ENCODE data around the gene NEK1. TPM values are rescaled to one million over a fixed set of nuclear protein-coding genes. Genes with fewer than 3 reads are reported as not detected.

Gene NEK1
- total RNA-seq, 1 experiment from 2014 or later = 10.3 TPM

DNA sequence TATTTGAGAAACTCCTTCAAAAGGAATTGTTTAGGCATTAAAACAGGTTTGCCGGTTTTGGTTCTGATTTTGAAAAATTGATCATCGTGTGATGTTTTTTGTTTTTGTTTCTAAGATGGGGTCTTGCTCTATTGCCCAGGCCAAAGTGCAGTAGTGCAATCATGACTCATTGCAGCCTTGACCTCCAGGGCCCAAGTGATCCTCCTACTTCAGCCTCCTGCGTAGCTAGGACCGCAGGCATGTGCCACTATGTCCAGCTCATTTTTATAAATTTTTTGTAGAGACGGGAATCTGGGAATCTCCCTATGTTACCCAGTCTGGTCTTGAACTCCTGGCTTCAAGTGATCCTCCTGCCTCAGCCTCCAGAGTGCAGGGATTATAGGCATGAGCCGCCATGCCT is 43.0 kb upstream of the NEK1 start:
- DNase-seq (ENCODE audit: low spot score) (no peak), ATAC-seq (no peak)
- Mint-ChIP-seq H3K36me3 (peaks cover 8% of the 10 kb centered on the region; the same call in 1 of the 2 replicates), H3K9me3 (peaks cover 5% of the 10 kb centered on the region), H3K27ac (no peak overlapping the region), H3K4me1 (peaks cover 19% of the 10 kb centered on the region), H3K4me3 (no peak overlapping the region), H3K27me3 (ENCODE audit: low read depth) (no peaks in the 10 kb centered on the region)
- ChIA-PET CTCF (no interaction called here), POLR2A (no interaction called here)
- peak; percentile 81 for TF ChIP-seq ZNF121 (CRISPR knock-in tag; IDR thresholded peaks at IDR 0.05)
- TF ChIP-seq FOXK1 (CRISPR knock-in tag; IDR thresholded peaks at IDR 0.05) = no peak

DNA sequence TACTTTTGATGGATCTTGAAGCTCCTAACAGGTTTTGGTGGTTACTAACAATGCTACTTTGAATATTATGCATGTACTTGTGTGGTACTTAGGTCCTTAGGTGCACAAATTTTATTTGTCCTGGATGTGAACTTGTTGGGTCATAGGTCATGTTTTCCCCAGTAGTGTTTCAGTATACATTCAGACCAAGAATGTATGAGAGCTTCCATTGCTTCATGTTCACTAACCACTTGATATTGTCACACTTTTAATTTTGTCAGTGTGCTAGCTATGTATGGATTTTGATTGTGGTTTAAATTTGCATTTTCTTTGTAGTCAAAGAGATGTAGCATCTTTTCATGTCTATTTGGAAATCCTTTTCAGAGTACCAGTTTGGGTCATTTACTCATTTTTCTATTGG is 40.2 kb upstream of the NEK1 start:
- peaks cover 8% of the 10 kb centered on the region; the same call in 1 of the 2 replicates for H3K36me3 Mint-ChIP-seq
- H3K27me3 Mint-ChIP-seq (ENCODE audit: low read depth) = no peaks in the 10 kb centered on the region
- DNase-seq (ENCODE audit: low spot score) = no peak
- no peak overlapping the region for H3K4me3 Mint-ChIP-seq
- TF ChIP-seq KAT7 (CRISPR knock-in tag; IDR thresholded peaks at IDR 0.05; ENCODE audit: borderline replicate concordance) (no peak), TEAD1 (CRISPR knock-in tag; IDR thresholded peaks at IDR 0.05) (no peak), FOXP1 (CRISPR knock-in tag; IDR thresholded peaks at IDR 0.05; ENCODE audit: borderline replicate concordance) (no peak), NFYB (CRISPR knock-in tag; conservative IDR thresholded peaks at IDR 0.05; ENCODE audit: low read depth) (no peak), MYBL2 (CRISPR knock-in tag; IDR thresholded peaks at IDR 0.05) (no peak), SMAD4 (CRISPR knock-in tag; IDR thresholded peaks at IDR 0.05) (no peak), RORB (CRISPR knock-in tag; IDR thresholded peaks at IDR 0.05) (no peak), JUN (CRISPR knock-in tag; IDR thresholded peaks at IDR 0.05) (no peak), ZNF317 (CRISPR knock-in tag; IDR thresholded peaks at IDR 0.05; ENCODE audit: borderline replicate concordance, low read depth) (no peak), ZNF263 (CRISPR knock-in tag; IDR thresholded peaks at IDR 0.05; ENCODE audit: low read depth) (no peak)
- TF ChIP-seq, protein P1, sequence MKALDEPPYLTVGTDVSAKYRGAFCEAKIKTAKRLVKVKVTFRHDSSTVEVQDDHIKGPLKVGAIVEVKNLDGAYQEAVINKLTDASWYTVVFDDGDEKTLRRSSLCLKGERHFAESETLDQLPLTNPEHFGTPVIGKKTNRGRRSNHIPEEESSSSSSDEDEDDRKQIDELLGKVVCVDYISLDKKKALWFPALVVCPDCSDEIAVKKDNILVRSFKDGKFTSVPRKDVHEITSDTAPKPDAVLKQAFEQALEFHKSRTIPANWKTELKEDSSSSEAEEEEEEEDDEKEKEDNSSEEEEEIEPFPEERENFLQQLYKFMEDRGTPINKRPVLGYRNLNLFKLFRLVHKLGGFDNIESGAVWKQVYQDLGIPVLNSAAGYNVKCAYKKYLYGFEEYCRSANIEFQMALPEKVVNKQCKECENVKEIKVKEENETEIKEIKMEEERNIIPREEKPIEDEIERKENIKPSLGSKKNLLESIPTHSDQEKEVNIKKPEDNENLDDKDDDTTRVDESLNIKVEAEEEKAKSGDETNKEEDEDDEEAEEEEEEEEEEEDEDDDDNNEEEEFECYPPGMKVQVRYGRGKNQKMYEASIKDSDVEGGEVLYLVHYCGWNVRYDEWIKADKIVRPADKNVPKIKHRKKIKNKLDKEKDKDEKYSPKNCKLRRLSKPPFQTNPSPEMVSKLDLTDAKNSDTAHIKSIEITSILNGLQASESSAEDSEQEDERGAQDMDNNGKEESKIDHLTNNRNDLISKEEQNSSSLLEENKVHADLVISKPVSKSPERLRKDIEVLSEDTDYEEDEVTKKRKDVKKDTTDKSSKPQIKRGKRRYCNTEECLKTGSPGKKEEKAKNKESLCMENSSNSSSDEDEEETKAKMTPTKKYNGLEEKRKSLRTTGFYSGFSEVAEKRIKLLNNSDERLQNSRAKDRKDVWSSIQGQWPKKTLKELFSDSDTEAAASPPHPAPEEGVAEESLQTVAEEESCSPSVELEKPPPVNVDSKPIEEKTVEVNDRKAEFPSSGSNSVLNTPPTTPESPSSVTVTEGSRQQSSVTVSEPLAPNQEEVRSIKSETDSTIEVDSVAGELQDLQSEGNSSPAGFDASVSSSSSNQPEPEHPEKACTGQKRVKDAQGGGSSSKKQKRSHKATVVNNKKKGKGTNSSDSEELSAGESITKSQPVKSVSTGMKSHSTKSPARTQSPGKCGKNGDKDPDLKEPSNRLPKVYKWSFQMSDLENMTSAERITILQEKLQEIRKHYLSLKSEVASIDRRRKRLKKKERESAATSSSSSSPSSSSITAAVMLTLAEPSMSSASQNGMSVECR (CRISPR knock-in tag; IDR thresholded peaks at IDR 0.05; ENCODE audit: borderline replicate concordance) = no peak
- TF ChIP-seq, protein P2, sequence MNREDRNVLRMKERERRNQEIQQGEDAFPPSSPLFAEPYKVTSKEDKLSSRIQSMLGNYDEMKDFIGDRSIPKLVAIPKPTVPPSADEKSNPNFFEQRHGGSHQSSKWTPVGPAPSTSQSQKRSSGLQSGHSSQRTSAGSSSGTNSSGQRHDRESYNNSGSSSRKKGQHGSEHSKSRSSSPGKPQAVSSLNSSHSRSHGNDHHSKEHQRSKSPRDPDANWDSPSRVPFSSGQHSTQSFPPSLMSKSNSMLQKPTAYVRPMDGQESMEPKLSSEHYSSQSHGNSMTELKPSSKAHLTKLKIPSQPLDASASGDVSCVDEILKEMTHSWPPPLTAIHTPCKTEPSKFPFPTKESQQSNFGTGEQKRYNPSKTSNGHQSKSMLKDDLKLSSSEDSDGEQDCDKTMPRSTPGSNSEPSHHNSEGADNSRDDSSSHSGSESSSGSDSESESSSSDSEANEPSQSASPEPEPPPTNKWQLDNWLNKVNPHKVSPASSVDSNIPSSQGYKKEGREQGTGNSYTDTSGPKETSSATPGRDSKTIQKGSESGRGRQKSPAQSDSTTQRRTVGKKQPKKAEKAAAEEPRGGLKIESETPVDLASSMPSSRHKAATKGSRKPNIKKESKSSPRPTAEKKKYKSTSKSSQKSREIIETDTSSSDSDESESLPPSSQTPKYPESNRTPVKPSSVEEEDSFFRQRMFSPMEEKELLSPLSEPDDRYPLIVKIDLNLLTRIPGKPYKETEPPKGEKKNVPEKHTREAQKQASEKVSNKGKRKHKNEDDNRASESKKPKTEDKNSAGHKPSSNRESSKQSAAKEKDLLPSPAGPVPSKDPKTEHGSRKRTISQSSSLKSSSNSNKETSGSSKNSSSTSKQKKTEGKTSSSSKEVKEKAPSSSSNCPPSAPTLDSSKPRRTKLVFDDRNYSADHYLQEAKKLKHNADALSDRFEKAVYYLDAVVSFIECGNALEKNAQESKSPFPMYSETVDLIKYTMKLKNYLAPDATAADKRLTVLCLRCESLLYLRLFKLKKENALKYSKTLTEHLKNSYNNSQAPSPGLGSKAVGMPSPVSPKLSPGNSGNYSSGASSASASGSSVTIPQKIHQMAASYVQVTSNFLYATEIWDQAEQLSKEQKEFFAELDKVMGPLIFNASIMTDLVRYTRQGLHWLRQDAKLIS (CRISPR knock-in tag; IDR thresholded peaks at IDR 0.05; ENCODE audit: borderline replicate concordance) = no peak
- H3K4me1 Mint-ChIP-seq = peaks cover 4% of the 10 kb centered on the region
- POLR2A ChIA-PET = no interaction called here
- CTCF ChIA-PET = no interaction called here
- H3K27ac Mint-ChIP-seq = no peak overlapping the region
- ATAC-seq = no peak
- peaks cover 5% of the 10 kb centered on the region for H3K9me3 Mint-ChIP-seq

DNA sequence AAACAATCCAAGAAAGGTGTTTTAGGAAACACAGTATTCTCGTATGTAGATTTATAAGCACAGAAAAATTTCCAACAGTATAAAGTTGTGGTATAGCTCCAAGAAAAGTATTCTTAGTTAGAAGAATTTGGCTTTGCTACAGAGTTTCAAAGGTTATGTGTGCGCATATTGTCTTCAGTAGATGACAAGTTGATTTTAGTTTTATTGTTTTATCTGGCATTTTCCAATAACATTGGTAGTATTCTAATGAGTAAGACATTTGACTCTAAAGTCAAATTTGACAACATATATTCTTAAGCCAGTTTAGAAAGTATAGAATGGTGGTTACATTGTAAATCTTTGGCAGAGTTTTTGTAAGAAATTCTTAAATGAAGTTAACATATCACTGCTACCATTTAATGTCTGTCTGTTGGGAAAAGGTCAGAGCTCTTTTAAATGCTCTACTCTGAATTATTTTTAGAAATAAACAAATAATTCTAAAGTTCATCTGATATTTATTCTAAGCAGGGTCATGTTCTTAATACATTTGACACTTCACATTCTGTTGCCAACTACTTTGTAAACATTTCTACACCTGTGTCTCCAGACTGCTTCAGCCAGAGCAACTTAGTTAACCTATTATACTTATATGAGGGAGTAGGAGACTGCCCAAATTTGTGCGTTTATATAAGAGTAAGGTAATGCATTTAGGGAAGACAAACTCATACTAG is 38.0 kb upstream of the NEK1 start:
- H3K4me3 Mint-ChIP-seq = no peak overlapping the region
- H3K4me1 Mint-ChIP-seq = no peaks in the 10 kb centered on the region
- H3K27ac Mint-ChIP-seq = peak overlapping the region; percentile 20; the same call in 1 of the 2 replicates
- peaks cover 5% of the 10 kb centered on the region for H3K9me3 Mint-ChIP-seq
- no peak for ATAC-seq
- TF ChIP-seq, protein P3, sequence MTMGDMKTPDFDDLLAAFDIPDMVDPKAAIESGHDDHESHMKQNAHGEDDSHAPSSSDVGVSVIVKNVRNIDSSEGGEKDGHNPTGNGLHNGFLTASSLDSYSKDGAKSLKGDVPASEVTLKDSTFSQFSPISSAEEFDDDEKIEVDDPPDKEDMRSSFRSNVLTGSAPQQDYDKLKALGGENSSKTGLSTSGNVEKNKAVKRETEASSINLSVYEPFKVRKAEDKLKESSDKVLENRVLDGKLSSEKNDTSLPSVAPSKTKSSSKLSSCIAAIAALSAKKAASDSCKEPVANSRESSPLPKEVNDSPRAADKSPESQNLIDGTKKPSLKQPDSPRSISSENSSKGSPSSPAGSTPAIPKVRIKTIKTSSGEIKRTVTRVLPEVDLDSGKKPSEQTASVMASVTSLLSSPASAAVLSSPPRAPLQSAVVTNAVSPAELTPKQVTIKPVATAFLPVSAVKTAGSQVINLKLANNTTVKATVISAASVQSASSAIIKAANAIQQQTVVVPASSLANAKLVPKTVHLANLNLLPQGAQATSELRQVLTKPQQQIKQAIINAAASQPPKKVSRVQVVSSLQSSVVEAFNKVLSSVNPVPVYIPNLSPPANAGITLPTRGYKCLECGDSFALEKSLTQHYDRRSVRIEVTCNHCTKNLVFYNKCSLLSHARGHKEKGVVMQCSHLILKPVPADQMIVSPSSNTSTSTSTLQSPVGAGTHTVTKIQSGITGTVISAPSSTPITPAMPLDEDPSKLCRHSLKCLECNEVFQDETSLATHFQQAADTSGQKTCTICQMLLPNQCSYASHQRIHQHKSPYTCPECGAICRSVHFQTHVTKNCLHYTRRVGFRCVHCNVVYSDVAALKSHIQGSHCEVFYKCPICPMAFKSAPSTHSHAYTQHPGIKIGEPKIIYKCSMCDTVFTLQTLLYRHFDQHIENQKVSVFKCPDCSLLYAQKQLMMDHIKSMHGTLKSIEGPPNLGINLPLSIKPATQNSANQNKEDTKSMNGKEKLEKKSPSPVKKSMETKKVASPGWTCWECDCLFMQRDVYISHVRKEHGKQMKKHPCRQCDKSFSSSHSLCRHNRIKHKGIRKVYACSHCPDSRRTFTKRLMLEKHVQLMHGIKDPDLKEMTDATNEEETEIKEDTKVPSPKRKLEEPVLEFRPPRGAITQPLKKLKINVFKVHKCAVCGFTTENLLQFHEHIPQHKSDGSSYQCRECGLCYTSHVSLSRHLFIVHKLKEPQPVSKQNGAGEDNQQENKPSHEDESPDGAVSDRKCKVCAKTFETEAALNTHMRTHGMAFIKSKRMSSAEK (CRISPR knock-in tag; IDR thresholded peaks at IDR 0.05; ENCODE audit: borderline replicate concordance) = no peak
- no peak for TF ChIP-seq ZNF671 (CRISPR knock-in tag; IDR thresholded peaks at IDR 0.05)
- CTCF ChIA-PET = no interaction called here
- POLR2A ChIA-PET = no interaction called here
- H3K36me3 Mint-ChIP-seq = peaks cover 6% of the 10 kb centered on the region; the same call in 1 of the 2 replicates
- H3K27me3 Mint-ChIP-seq (ENCODE audit: low read depth) = no peaks in the 10 kb centered on the region
- DNase-seq (ENCODE audit: low spot score) = no peak
